ENCODE data around the gene TADA2A.
A peak's percentile ranks its signal among the peaks of the same experiment; 100 is the strongest.
"Not testable (repeated sequence)": the region's sequence is repeated elsewhere in the genome, so short reads cannot be mapped to it uniquely, and the experiment has no call there.

TADA2A gene

DNA sequence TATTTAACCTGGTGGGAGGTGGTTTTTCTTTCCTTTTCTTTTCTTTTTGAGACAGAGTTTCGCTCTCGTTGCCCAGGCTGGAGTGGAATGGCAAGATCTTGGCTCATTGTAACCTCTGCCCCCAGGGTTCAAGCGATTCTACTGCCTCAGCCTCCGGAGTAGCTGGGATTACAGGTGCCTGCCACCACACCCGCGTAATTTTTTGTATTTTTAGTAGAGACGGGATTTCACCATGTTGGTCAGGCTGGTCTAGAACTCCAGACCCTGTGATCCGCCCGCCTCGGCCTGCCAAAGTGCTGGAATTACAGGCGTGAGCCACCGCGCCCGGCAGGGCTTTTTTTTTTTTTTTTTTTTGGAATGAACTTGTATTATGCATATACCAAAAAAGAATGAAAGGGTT, 1.2 kb upstream of the TADA2A start:
- DNase-seq, result not testable (repeated sequence)

GRCh38 chr17:37405955-37406634, 591 bp upstream of the TADA2A start:
- no peak for DNase-seq

DNA sequence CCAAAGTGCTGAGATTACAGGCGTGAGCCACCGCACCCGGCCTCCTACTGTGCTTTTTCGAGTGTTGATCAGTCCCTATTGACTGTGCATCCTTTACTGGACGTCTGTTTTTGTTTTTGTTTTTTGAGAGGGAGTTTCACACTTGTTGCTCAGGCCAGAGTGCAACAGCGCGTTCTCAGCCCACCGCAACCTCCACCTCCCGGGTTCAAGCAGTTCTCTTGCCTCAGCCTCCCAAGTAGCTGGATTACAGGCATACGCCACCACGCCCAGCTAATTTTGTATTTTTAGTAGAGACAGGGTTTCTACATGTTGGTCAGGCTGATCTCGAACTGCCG, 1.4 kb downstream of the TADA2A start:
- DNase-seq, result not testable (repeated sequence)

DNA sequence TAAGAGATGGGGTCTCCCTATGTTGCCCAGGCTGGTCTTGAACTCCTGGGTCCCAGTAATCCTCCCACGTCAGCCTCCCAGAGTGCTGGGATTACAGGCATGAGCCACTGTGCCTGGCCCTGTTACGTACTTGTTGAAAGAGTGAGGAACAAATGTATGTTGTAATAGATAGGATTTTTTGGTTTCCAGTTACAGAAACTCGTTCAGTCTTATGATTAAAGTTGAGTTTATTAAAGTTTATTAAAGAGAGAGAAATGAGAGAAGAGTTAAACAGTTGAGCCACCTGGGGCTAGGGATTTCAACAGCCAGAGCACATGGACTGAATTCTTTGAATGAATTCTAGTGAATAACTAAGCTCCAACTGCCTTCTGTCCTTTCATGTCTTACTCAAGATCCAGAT, 3.7 kb downstream of the TADA2A start:
- no peak for DNase-seq

DNA sequence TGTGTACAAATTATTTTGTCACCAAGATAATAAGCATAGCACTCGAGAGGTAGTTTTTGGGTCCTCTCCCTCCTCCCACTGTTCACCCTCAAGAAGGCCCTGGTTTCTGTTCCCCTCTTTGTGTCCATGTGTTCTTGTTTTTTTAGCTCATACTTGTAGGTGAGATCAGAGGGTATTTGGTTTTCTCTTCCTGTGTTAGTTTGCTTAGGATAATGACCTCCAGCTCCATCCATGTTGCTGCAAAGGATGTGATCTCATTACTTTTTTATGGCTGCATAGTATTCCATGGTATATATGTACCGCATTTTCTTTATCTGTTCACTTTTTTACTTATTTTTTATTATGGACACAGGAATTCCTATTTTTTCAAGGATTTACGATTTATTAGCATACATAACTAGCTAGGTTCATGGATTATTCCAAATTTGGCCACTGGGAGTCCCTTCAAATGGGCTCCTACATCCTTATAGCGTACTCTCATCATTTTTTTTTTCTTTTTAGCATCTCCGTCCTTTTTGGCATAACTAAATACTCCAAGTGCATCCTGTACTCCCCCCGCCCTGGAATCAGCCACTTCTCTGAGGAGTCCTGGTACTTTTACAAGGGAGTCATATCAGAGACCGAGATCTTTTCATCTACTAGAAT, 7.3 kb downstream of the TADA2A start:
- no peak for DNase-seq

GRCh38 chr17:37417852-37418251, 11.2 kb downstream of the TADA2A start:
- DNase-seq, result no peak

GRCh38 chr17:37422971-37423625, 16.4 kb downstream of the TADA2A start:
- no peak for DNase-seq

GRCh38 chr17:37425268-37425667, 18.6 kb downstream of the TADA2A start:
- no peak for DNase-seq

- DNase-seq, result no peak
Observed at GRCh38 chr17:37429039-37429438, 22.4 kb downstream of the TADA2A start.

DNA sequence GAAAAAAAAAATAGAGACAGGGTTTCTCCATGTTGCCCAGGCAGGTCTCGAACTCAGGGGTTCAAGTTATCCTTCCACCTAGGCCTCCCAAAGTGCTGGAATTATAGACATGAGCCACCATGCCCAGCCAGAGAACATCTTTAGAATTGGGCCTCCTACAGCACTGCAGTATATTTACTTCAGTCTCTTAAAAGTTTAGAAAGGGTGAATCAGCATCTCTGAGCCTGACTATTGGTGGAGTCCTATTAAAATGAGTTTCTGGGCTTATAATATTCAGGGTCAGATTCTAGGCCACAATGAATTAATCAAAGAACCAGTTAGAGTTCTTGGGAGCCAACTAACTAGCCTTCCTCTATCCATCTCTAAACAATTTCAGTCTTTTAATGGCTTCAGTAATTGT, 22.8 kb downstream of the TADA2A start:
- peak; percentile 45 for DNase-seq

DNA sequence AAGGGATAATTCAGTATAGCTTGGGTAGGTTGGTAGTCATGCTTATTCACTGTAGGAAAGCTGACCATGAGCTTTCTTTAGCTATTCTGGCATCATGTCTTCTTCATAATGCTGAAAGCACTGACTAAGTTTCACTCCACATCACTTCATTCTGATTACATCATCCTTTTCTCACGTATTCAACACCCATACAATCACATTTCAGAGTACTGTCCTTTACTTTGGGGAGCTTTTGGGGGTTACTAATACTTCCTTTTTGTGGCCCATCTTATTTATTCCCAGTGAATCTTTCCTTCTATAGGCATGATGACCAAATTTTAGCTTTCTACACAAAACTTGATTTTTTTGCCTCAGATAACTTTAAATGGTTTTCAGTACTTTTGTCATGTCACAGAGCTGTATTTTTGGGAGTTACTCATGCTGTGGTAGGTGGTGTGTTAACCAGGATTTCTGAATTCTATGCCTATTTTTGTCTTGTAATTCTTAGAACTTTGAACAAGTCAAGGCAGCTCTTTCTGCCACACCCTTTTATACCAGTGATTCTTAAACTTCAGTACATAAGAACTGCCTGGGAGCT, 23.5 kb downstream of the TADA2A start:
- peak; percentile 68 for DNase-seq

DNA sequence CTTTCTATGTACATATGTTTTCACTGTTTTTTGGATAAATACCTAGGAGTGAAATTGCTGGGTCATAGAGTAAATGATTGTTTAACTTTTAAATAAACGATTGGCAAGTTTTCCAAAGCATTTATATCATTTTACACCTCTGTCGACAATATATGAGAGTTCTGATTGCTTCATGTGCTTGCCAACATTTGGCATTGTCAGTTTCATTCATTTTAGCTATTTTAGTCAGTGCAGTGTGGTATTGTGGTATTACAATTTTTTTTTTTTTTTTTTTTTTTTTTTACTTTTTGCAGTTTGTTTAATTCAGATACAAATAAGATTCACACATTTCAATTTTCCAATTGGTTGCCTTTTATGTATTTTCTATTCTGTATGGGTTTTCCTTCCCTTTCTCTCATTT, 26.0 kb downstream of the TADA2A start:
- no peak for DNase-seq

DNA sequence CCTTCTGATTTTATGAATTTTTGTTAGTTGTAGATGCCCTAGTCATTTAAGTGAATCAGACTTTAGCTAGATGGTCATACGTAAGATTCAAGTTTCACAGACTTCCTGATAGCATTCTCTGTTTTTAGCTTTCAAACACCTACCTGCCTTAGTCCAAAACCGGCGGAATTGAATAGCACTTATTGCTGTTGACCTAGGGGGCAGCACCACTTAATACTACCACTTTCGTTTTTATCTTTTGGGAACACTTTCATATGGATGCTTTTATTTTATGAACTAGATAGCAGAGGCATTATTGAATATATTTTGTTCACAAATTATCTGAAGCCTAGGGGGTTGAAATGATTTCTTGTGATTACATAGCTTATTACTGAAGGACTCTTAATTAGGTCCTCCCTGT, 31.5 kb downstream of the TADA2A start:
- peak; percentile 6 for DNase-seq

GRCh38 chr17:37440424-37440823, 33.7 kb downstream of the TADA2A start:
- DNase-seq, result no peak

DNA sequence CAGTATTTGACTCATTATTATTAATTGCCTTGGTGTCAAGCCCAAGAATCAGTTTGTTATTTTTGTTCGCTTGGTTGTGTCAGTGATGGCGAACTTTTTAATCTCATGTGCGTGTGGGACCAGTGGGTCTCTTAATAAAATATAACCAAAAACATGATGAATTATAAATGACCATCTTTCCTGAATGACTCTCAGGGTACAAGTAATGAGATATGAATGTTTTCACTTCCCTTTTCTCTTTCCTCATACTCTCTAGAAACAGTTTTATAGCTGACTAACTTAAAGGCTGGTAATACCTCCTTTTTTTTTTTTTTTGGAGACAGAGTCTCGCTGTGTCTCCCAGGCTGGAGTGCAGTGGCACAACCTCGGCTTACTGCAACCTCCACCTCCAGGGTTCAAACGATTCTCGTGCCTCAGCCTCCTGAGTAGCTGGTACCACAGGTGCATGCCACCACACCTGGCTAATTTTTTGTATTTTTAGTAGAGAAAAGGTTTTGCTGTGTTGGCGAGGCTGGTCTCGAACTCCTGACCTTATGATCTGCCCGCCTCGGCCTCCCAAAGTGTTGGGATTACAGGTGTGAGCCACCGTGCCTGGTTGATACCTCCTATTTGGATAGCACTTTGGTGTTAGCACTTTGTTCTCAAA, 34.8 kb downstream of the TADA2A start:
- DNase-seq, result not testable (repeated sequence)

GRCh38 chr17:37446027-37446426, 39.3 kb downstream of the TADA2A start:
- no peak for DNase-seq

DNA sequence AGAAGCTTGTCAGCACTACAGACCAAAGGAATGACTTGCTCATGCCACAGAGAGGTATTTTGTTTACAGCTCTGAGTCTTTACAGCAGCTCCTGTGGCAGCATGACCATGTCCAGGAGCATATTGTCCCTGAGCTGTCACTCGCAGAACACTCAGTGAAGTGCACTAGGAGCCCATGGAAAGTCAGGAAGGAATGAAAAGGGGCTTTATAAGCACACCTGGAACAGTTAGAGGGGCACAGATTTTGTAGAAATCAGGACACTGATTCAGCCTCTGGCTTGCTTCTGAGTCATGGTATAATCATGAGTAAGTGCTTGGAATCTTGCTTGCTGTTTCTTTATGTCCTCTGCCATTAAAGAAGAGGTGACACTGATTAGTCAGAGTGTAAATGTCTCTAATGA, 41.0 kb downstream of the TADA2A start:
- no peak for DNase-seq

- no peak for DNase-seq
Observed at GRCh38 chr17:37450112-37450511, 43.4 kb downstream of the TADA2A start.

GRCh38 chr17:37457801-37458200, 51.1 kb downstream of the TADA2A start:
- not testable (repeated sequence) for DNase-seq

DNA sequence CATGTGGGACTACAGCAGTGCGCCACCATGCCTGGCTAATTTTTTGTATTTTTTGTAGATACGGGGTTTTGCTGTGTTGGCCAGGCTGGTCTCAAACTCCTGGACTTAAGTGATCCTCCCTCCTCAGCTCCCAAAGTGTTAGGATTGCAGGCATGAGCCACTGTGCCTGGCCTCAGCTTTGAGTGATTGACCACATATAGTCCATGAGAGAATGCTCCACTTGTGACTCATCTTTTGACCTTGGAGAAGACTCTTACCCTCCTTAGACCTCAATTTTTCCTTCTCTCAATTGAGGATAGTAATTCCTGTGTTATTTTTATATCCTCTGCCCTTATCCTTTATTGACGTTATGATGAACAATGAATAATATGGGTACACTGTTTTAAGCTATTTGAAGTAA, 52.1 kb downstream of the TADA2A start:
- DNase-seq, result no peak

DNA sequence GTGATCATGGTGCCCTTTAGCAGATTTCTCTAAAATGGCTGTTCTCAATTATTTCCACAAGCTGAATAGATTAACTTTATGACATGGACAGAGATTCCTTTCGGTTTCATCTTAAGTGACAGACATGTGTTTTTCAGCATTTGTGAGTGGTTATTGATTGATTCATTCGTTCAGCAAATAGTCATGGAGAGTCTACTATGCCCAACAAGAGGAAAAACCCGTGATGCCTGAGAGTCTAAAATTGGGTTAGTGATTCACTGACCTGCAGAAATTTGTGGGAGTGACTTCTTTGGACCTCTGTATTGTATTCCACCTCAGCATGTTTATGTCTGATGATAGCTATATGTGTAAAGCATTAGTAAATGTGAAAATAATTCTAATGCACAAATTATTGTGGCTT, 55.0 kb downstream of the TADA2A start:
- DNase-seq, result no peak

DNA sequence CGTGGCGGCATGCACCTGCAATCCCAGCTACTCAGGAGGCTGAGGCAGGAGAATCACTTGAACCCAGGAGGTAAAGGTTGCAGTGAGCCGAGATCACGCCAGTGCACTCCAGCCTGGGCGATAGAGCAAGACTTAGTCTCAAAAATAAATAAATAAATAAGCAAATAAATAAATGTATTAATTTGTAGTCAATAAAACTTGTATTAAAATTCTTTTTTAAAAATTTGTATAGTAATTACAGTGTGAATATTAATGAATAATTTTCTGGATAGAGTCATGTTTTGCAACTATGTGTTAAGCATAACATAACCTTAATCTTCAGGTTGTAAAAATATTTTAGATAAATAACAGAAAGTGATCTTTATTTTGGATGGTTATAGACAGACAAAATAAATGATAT, 55.8 kb downstream of the TADA2A start:
- DNase-seq, result no peak

DNA sequence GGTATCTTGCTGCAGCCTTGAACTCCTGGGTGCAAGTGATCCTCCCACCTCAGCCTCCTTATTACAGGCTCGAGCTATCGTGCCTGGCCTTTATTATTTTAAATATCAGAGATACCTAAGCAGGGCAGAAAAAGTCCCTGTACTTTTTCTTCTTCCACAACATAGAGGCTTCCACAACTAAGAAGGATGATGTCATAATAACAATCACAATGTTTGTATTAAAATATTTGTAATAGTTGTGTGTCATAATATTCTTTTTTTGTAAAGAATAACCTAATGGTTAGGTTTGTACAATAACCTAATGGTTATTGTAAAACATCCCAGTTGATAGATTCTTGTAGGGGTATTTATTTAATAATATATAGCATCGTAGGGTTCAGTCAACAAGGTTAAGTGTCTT, 56.4 kb downstream of the TADA2A start:
- no peak for DNase-seq
